ENCODE measurements around the gene FBH1. TPM values are rescaled to one million over a fixed set of nuclear protein-coding genes. Genes with fewer than 3 reads are reported as not detected.
"Not testable (repeated sequence)": the region's sequence is repeated elsewhere in the genome, so short reads cannot be mapped to it uniquely, and the experiment has no call there.

The FBH1 gene
- total and polyA plus RNA-seq, 10 of the 15 experiments (the other 5 are each of a cell fraction or from before 2014, with no cell fraction given): 6.1 to 67.6 (median 47.2) TPM

GRCh38 chr10:5862360-5862961 is 27.6 kb upstream of the FBH1 start (continued):
- TF ChIP-seq GABPA (IDR thresholded peaks at IDR 0.05; ENCODE audit: low read depth) (peak; percentile 39; the same call in 1 of the 2 replicates), POLR2AphosphoS2 (IDR thresholded peaks at IDR 0.05; ENCODE audit: low read depth, low read length) (no peak), MLLT1 (IDR thresholded peaks at IDR 0.05) (peak; percentile 84), NR2C2 (IDR thresholded peaks at IDR 0.05; ENCODE audit: borderline replicate concordance, control insufficient read depth, insufficient read length, low read depth) (no peak)

GRCh38 chr10:5862981-5863685 is 26.9 kb upstream of the FBH1 start:
- intact Hi-C loops (cut with micrococcal nuclease; ENCODE audit: unreplicated experiment) (loop anchor here (1.0 to 10.0 kb wide), 4 partner anchors 10 to 418 kb away; partner anchors contain the start of gene GDI2), in situ Hi-C loops (cut with MboI) (loop anchor here (5.0 kb wide), 1 partner anchor 176 kb away; no protein-coding TSS in a partner anchor)
- ChIA-PET RAD21 (ENCODE audit: unreplicated experiment) (interaction anchor here (0.6 to 7.1 kb wide), 17 partner anchors 10 to 234 kb away, joined by 3 to 107 read pairs (median 4); partner anchors contain the start of gene GDI2), SMC1A (ENCODE audit: uncharacterized antibody, unreplicated experiment) (interaction anchor here (0.8 to 7.0 kb wide), 17 partner anchors 10 to 194 kb away, joined by 3 to 86 read pairs (median 6); partner anchors contain the start of genes ANKRD16 and FBH1), CTCF (interaction anchor here (0.6 to 5.6 kb wide), 23 partner anchors 11 to 1547 kb away, joined by 3 to 39 read pairs (median 4); partner anchors contain the start of gene GDI2), POLR2A (interaction anchor here (0.5 to 3.6 kb wide), 16 partner anchors 10 to 191 kb away, joined by 3 to 45 read pairs (median 6); partner anchors contain the start of genes ANKRD16, FBH1 and GDI2)
- H3K27me3 ChIP-seq (replicated peaks in 1 of 2; ENCODE audit: control insufficient read depth in 2 of 2, insufficient read depth in 2 of 2, low read length in 1 of 2); H3K79me2 ChIP-seq (ENCODE audit: control insufficient read depth, insufficient read depth, low read length); ATAC-seq; H3K36me3 ChIP-seq (ENCODE audit: control insufficient read depth in 2 of 2, insufficient read depth in 2 of 2, low read length in 1 of 2); BruUV-seq (replicated peaks); DNase-seq (ENCODE audit: low read depth, low spot score); FAIRE-seq; H4K20me1 ChIP-seq (ENCODE audit: control insufficient read depth, insufficient read depth); H3K9me3 ChIP-seq (replicated peaks; ENCODE audit: control insufficient read depth, insufficient read depth, low read length): not testable (repeated sequence)
- Histone ChIP-seq H3K4me2 (ENCODE audit: control insufficient read depth, insufficient read depth) (peak overlapping the region; percentile 97), H3K4me1 (ENCODE audit: control insufficient read depth, insufficient read depth, low read length) (peaks cover 20% of the 10 kb centered on the region), H2AFZ (ENCODE audit: control insufficient read depth, low read depth, low read length) (peak overlapping the region; percentile 13), H3K9ac (ENCODE audit: control insufficient read depth, insufficient read depth, low read length) (peak overlapping the region; percentile 28), H3K4me3 (peak overlapping the region; percentile 34), H3K27ac (ENCODE audit: control insufficient read depth, insufficient read depth) (peak overlapping the region; percentile 73)
- WGBS (ENCODE audit: insufficient coverage, insufficient replicate concordance, low lambda C conversion rate, missing lambda C conversion rate): 67% methylated on average over 9 of the region's 9 CpGs
- TF ChIP-seq NFYB (IDR thresholded peaks at IDR 0.05; ENCODE audit: insufficient read depth, low read depth, low read length): peak; percentile 83

Data from GM12878 (cell line).